ENCODE data around the gene PRLHR.

Gene PRLHR

GRCh38 chr10:118586911-118587310 is 8.5 kb downstream of the PRLHR start:
- no peak for DNase-seq

DNA sequence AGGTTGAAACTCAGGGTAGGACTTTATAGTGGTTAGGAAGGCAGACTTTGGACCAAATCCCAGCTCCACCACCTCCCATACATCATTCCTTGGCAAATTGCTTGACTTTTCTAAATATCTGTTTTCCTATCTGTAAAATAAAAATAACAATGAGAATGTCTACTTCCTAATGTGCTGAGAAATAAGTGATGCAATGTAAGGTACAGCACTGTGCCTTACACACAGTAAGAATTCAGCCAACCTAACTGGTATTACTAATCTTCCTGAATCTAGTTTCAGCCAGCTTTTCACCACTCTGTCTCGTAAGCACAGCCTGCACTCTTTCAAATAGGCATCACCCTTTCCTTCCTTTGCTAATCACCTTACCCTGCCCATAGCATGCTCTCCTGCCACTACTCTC is 9.7 kb downstream of the PRLHR start:
- no peak for DNase-seq

- no peak for DNase-seq
Observed at GRCh38 chr10:118585234-118585633, 10.2 kb downstream of the PRLHR start.

DNA sequence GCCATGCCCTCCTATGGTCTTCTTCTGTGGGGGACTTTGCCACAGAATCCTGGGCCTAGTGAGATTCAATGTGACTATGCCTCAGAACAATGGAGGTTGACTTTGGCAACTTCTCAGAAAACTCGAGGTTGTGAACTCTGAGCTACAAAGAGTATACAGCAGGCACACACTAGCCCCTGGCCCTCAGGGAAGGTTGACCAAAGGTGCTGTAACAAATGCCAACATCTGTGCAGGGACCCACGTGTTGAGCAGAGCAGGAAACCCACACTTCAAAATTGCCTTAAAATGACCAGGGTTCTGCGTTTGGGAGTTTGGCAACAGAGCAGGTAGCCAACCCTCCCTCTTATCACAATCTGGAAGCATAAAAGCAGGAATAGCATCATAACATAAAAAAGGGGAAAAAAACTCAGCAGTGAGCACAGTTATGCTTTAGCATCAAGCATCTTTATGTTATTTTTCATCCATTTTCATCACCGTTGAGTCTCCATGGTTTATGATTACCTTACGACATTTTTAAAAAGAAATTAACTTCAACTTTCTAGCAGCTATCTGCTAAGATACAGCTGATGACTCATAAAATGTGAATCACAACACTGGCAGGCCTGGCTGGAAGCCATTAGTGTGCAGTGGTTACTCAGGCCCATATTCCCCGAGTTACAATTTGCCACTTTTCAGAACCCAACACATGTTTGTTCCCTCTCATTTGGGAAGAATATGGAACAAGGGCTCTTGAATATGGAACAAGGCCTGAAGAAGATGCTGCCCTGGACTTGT is 11.1 kb downstream of the PRLHR start:
- no peak for DNase-seq

DNA sequence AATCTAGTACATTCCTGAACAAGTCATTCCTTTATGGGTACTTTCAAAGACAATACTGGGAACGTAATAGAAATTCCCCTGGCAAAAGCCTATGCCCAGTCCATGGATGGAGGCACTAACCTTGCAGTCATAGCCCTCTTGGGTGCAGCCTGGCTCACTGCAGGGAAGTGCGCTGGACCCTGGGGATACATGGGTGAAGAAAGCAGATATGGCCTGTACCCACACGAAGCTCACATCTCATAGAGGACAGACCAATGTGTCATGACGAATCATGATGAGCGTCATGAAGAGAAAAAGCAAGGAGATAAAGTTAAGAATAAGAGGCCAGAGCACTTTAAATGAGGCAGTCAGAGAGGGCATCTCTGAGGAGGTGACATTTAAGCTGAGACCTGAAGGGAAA is 11.8 kb downstream of the PRLHR start:
- DNase-seq = no peak

- DNase-seq = no peak
Observed at GRCh38 chr10:118582511-118582910, 12.9 kb downstream of the PRLHR start.

GRCh38 chr10:118581340-118581739 is 14.1 kb downstream of the PRLHR start:
- no peak for DNase-seq

- DNase-seq = no peak
Observed at GRCh38 chr10:118580702-118581101, 14.7 kb downstream of the PRLHR start.

DNA sequence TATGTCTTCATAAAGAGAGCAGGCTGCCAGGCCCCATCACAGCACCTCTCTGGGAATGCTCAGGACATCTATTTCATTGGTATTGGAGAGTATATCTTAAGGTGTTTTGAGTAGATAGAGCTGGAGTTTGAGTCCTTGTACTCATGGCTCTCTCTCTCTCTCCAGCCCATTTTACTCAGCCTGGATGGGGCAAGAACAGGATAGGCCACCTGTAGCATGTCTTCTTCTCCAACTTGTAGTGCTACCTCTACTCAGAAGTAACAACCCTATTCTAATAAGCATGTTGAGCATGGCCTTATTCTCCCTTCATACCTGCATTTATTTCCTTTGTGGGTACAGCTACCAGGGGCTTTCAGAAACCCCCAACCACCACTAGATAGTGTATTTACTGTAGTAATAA is 21.9 kb downstream of the PRLHR start:
- DNase-seq = no peak

DNA sequence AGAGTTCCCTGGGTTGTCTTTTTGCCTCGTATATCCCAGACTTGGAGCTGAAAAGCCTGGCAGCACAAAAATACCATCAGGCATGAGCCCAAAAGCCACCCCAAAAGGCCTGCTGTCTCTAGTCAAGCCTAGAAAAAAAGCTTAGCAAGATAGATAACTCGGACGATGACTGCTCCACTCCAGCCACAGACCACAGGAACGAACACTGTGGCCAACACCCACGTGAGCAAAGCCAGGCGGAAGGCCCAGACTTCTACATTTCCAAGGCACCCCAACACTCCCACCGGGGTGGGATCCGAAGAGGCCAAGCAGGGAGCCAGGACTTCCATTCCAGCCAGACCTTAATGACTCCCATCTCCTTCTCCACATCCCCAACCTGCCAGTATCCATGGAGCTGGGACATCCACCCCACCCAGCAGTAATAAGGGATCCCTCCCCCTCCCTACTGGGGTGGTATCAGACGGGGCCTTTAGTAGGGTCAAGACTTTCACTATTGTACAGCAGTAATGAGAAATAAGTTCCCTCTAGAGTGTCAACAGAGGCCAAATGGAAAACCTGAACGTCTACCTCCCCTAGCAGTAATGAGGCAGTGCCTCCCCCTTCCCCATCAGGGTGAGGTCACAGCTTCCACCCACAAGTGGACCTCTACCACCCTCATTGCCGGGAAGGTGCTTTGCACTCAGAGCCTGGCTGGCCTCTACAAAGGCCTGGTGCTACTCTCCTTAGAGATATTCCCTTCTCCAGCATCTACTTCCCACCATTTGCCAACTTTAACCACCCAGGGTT is 23.0 kb downstream of the PRLHR start:
- DNase-seq = no peak

GRCh38 chr10:118571123-118571522 is 24.3 kb downstream of the PRLHR start:
- DNase-seq = no peak

DNA sequence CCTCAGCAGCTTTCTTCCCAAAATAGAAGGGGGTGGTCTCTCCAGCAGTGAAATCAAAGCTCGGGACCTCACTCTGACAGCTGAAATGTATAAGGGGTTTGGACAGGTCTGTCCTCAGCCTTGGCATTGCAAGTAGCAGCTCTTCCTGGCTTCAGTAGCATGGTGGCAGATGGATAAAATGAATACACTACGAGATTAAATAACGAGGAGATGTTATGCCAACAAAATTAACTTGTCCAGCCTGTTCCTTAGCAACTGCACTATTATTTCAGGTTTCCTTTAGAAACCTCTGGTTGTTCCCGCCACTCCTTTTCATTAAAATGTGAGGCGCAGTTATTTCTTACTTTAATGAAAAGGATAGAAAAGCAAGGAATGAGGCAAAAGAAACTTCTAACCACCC is 24.9 kb downstream of the PRLHR start:
- no peak for DNase-seq

GRCh38 chr10:118569882-118570252 is 25.6 kb downstream of the PRLHR start:
- no peak for DNase-seq

DNA sequence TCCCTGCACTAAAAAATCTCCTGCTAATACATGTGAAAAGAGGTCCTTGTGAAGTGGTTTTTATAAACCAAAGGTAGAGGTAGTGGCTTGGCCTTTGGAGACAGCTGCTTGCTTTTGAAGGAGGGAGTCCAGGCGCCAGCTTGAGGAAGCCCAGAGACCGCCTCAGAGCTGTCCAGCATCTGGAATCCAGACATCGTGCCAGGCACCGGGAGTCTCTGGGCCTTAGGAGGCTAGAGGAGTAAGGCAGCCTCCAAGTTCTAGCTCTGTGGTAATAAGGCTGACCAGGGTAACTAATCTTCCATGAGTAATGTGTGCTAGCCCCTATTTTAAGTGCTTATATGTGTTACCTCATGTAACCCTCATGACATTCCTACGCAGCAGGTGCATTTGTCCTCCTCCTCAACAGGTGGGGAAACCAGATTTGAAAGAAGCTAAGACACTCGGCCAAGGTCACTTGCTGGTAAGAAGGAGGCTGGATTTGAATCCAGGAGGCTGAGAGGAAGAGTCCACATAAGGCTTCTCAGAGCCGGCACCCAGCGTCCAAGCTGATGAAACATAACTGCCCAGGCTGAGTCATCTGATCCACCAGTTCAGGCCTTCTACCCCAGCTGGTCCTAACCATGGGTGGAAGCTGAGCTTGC is 26.1 kb downstream of the PRLHR start:
- no peak for DNase-seq

DNA sequence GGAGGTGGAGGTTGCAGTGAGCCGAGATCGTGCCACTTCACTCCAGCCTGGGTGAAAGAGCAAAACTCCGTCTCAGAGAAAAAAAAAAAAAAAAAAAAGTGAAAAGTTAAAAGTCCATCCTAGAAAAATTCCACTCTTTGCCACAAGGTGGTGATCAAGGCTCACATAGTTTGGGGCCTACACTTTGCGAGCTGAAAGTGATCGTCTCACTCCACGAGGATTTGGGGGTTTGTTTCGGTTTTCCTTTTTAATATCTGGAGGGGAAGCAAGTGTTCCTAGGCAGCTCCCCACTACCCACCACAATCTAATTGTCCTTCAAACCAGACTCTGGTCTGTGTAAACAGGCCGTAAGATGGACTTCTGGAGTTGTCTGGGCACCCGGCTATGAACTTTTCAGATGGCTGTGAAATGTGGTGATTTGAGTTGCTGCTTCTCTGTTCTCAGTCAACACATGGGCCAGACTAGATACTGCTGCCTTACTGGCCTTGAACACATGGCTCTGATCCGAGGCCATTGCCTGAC is 27.1 kb downstream of the PRLHR start:
- peak; percentile 27 for DNase-seq

DNA sequence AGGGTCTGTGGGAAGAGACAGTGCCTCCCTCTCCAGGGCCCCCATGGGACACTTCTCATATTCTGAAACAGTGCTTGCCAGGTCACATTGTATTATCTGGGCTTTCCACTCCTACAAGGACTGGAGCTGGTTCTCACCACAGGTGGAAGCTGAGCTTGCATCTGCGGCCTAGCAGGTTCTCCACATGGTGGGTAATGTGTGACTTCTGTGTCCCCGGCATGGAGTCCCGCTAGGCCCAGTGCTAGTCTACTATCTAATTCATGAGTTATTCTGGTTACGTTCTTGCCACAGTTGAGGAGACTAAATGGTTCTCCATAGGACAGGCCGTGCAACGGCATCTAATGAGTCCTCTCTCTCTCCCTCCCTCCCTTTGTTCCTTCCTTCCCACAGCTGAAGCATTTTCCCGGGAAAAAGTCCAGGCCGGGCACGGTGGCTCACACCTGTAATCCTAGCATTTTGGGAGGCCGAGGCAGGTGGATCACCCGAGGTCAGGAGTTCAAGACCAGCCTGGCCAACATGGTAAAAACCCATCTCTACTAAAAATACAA is 27.7 kb downstream of the PRLHR start:
- no peak for DNase-seq

- no peak for DNase-seq
Observed at GRCh38 chr10:118566911-118567310, 28.5 kb downstream of the PRLHR start.

GRCh38 chr10:118565301-118566075 is 30.0 kb downstream of the PRLHR start:
- no peak for DNase-seq

- DNase-seq = no peak
Observed at GRCh38 chr10:118564652-118565051, 30.8 kb downstream of the PRLHR start.

- DNase-seq = no peak
Observed at GRCh38 chr10:118564114-118564513, 31.3 kb downstream of the PRLHR start.

DNA sequence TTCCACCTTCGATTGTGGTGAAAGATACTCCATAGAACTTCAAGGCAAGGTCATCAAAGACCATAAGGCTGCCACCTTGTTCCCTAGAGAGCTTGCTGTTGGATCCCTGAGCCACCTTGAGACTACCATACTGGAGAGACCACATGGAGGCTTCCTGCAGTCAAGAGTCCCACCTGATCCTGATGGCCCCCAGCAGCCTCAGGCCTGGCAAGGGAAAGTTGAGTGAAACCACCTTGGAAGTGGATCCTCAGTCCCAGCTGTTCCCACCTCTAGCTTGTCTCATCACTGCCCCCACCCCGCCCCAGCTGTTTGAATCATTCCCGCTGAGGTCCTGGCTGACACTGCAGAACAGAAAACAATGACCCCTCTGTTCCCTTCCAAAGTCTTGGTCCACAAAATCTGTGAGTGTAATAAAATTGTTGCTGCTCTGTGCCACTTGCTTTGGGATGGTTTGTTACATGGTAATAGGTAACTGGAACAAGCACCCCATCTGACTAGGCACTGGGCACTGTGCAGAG is 32.0 kb downstream of the PRLHR start:
- DNase-seq = no peak

DNA sequence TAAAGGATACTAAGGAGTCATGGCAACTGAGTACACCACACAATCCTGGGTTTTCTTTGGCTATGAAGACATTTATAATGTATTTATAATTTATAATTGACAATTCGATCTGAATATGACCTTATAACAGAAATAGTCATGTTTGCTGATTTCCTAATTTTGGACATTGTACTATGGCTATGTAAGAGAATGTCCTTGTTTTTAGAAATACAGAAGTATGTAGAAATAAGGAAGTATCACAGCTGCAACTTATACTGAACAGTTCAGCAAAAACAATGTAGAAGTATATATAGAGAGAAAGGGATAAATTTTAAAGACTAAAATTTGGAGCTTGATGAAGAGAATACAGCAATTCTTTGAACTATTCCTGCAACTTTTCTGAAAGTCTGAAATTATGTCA is 32.6 kb downstream of the PRLHR start:
- DNase-seq = no peak

Measured in NCI-H345 (cell line).